Measurements from ENCODE around the gene SLC38A1.

The SLC38A1 gene

DNA sequence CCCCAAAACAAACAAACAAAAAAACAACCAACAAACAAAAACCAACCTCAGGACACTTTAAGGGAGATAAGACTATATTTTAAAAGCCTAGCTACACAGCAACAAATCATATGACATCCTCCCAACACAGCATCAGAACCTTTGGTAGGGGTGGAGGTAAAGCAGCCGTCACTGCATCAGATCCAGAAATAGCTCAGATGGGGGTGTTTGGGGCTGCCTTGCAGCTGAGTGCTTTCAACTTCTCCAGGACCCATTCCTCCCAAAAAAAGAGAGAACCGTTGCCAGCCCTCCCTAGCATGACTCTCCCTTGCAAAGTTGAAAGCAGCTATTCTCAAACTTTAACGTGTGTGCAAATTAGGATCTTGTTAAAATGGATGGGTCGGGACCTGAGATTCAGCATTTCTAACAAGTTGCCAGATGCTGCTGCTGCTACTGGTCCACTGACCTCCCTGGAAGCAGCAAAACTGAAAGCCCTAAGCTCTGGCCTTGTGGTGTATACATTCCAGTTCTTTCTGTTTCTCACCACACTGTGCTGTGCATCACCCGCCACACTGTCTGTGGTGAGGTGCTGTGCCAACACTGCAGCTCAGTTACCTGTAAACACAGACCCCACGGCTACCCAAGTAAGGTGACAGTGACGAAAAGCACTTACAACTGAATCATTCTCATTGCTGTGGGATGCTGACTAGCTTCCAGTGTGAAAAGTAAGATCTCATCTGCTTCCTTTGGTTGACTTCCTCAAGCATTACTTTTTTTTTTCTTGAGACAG lies 54.0 kb downstream of the SLC38A1 start:
- Histone ChIP-seq H3K27ac (no peak overlapping the region), H3K4me3 (no peak overlapping the region)
- no peak for DNase-seq (ENCODE audit: low spot score)
- TF ChIP-seq CTCF (IDR thresholded peaks at IDR 0.05) = no peak

DNA sequence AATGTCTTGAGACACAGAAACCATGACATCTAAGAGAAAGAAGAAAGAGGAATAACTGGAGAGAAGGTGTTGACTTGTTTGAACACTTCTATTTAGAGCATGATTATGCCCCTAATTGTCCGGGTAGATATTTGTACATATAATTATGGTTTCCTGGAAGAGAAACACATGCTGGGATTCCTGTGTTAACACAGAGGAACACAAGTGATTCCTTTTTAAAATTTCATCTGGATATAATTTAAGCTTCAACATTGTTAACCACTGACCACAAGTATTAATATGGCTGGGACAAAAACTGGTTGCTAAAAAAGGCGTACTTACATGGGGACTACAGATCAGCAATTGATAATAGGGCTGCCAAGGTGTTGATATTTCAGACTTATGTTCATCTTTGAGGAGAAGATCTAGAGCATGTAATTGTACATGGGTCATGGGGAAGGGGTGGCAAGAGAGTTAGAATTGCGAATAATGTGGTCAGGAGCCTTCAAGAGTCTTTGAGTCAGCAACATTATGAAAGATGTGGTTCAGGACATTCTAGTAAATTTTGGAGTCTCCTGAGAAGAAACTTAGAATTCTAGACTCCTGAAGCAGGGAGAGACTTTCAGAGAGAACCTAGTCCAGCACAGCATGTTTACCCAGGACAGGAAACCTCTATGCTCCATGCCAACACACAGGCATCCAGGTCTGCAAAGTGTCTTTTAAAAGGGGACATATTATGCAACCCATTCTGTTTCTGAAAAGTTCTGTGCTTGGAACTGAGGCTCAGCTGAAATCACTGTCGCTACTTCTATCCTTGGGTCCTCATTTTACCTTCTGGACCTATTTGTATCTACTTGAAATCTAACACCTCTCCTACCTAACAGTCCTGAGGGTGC lies 56.5 kb downstream of the SLC38A1 start:
- no peak for TF ChIP-seq CTCF (IDR thresholded peaks at IDR 0.05)
- H3K4me3 ChIP-seq = no peak overlapping the region
- no peak for DNase-seq (ENCODE audit: low spot score)
- H3K27ac ChIP-seq = no peak overlapping the region

DNA sequence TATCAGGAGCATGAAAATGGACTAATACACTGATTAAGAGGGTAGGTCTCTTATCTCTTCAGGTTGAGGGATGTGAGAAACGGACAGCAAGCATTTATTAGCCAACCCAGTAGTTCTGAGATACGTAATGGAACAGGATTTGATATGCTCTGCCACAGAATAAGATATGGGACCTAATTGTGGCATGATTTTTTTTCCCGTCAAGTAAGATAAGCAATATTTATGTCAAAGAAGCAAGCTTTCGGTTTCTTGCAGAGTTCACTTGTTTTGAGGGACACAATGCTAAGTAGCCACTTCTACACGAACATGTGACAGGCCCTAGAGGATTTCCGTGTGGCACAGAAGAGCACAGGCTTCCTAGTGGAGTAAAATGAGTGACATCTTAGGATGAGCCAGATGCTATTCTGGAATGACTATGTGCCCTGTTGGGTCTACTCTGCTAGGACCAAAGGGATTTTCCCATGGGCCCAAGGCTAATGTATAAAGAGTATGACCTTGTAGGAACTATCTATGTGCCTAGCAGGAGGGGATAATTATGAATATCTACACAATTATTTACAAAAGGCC lies 57.9 kb downstream of the SLC38A1 start:
- H3K27ac ChIP-seq = no peak overlapping the region
- no peak overlapping the region for H3K4me3 ChIP-seq
- no peak for DNase-seq (ENCODE audit: low spot score)
- no peak for TF ChIP-seq CTCF (IDR thresholded peaks at IDR 0.05)

DNA sequence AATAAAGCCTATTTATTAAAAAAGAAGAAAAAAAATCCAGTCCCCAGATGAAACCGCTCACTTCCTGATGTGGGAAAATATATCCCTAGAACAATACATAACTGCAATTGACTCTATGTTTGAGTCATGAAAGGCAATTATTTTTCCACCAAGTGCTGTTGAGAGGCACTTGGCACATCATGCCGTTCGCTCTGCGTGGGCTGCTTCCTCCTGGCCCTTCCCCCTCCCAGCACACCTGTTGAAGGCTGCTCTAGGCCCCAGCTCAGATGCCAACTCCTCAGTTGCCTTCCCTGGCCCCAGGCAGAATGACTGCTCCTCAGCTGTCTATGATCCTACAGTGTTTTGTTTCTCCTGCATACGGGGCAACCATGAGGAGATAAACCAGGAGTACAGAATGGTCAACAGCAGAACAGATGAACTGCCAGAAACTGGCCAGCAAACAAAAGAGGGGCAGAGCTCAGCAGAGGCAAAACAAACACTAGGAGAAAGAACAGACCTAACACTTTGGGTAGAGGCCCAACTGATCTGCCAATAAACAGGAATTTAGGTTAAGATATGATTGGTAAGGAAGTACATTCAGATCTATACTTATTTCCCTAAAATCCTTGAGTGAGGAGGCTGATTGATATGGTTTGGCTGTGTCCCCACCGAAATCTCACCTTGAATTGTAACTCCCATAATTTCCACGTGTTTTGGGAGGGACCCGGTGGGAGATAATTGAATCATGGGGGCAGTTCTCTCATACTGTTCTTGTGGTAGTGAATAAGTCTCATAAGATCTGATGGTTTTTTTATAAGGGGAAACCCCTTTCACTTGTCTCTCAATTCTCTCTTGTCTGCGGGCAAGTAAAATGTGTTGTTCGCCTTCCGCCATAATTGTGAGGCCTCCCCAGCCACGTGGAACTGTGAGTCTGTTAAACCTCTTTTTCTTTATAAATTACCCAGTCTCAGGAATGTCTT lies 58.6 kb downstream of the SLC38A1 start:
- no peak overlapping the region for H3K4me3 ChIP-seq
- DNase-seq (ENCODE audit: low spot score) = no peak
- no peak for TF ChIP-seq CTCF (IDR thresholded peaks at IDR 0.05)
- H3K27ac ChIP-seq = peak overlapping the region in 1 of 2 donors; percentile 7

GRCh38 chr12:46209170-46209569 lies 59.7 kb downstream of the SLC38A1 start:
- H3K27ac ChIP-seq = no peak overlapping the region
- no peak overlapping the region for H3K4me3 ChIP-seq
- no peak for DNase-seq (ENCODE audit: low spot score)
- no peak for TF ChIP-seq CTCF (IDR thresholded peaks at IDR 0.05)

DNA sequence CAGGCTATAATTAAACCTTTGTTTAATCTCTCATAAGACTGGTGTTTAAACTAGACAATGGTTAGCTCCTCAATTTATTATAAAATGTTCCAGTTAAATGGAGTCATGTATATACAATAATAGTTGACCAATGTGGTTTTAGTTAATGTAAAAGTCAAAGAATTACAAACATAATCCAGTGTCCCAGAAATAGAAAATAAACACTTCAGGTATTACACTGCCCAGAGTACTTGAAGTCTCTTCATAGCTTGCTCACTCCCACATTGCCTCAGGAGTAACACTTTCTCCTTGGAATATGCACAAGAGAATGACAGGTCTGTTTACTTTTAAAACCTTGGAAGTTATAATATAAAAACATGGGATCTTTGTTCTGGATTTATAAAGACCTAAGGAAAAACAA lies 60.5 kb downstream of the SLC38A1 start:
- Histone ChIP-seq H3K4me3 (no peak overlapping the region), H3K27ac (no peak overlapping the region)
- DNase-seq (ENCODE audit: low spot score) = no peak
- TF ChIP-seq CTCF (IDR thresholded peaks at IDR 0.05) = no peak

All from coronary artery (tissue), 2 donors.